K562 (cell line): Measurements from ENCODE around the gene NRXN2. TPM values are rescaled to one million over a fixed set of nuclear protein-coding genes. Genes with fewer than 3 reads are reported as not detected.

Source experiments
- ATAC-seq: fragments of 200-7000 bp; cut with Tn5 transposase; 3 replicates; pipeline ENCODE4 v1.9.1; 2020; ENCODE audit warnings: moderate library complexity
- BruUV-seq: library from RNA; stranded (reverse); fragments of 400-500 nt; replicated peaks from 2 replicates; lab custom pipeline; 2021; lab: Mats Ljungman, UMichigan
- CTCF ChIA-PET: fragments of 300-600 bp; formaldehyde crosslinking; extraction: SDS; loops from one replicate; lab custom pipeline; 2021; ENCODE audit warnings: low intra/inter-chr PET ratio; lab: Yijun Ruan, JAX
- POLR2A ChIA-PET: fragments of 300-600, 350-650 bp; sonication (Branson Sonifier 250); formaldehyde crosslinking; extraction: SDS; loops from one replicate; lab custom pipeline; 2021; ENCODE audit warnings: antibody characterized with exemption, inconsistent platforms; lab: Yijun Ruan, JAX
- DNase-seq, 4 experiments: peaks; one replicate each; pipeline versions ENCODE4 v3.0.0 to v3.0.0-alpha.2; 2011 to 2018; ENCODE audit warnings: low spot score in 3 of 4, mixed read lengths in 3 of 4; ENCODE audit errors: extremely low read depth in 1 of 4
- FAIRE-seq: peaks from 2 replicates; lab custom pipeline; 2011; peaks lifted over from hg19 to GRCh38; lab: Jason Lieb, UNC
- H2AFZ ChIP-seq: 2 replicates; pipeline ENCODE4 v1.6.0; 2011; ENCODE audit warnings: low read depth, low read length, control low read depth, inconsistent platforms
- H3K27ac ChIP-seq: fragments of 200-600 bp; 3 replicates; pipeline ENCODE4 v1.8.0; 2011; ENCODE audit warnings: low read depth, mild to moderate bottlenecking, control low read depth, inconsistent platforms, low read length, moderate library complexity, mixed read lengths; ENCODE audit errors: extremely low read depth
- H3K27me3 ChIP-seq, 2 experiments: fragments of 300-600 bp in 1 of 2; 2 replicates in 1 of 2; 3 replicates in 1 of 2; pipeline versions ENCODE4 v1.6.0 to v1.8.0; 2011; ENCODE audit warnings: inconsistent platforms in 2 of 2, low read length in 2 of 2, mild to moderate bottlenecking in 1 of 2, mixed read lengths in 1 of 2, moderate library complexity in 1 of 2; ENCODE audit not compliant: control insufficient read depth in 2 of 2, insufficient read depth in 2 of 2
- H3K36me3 ChIP-seq: fragments of 300-600 bp; 3 replicates; pipeline ENCODE4 v1.8.0; 2011; ENCODE audit warnings: mild to moderate bottlenecking, low read length, inconsistent platforms; ENCODE audit not compliant: control insufficient read depth, insufficient read depth
- H3K4me1 ChIP-seq, 2 experiments: fragments of 200-600 bp in 1 of 2; replicated peaks in 1 of 2; 2 replicates in 1 of 2; 3 replicates in 1 of 2; pipeline versions ENCODE4 v1.5.1 to v1.8.0; 2011; ENCODE audit warnings: inconsistent platforms in 2 of 2, low read length in 2 of 2, mild to moderate bottlenecking in 1 of 2, mixed read lengths in 1 of 2, moderate library complexity in 1 of 2; ENCODE audit not compliant: control insufficient read depth in 2 of 2, insufficient read depth in 2 of 2
- H3K4me2 ChIP-seq: 2 replicates; pipeline ENCODE4 v1.6.1; 2011; ENCODE audit warnings: low read length, control low read depth, inconsistent platforms, mixed read lengths; ENCODE audit not compliant: insufficient read depth
- H3K4me3 ChIP-seq: fragments of 200-600 bp; sonication (generic), shearing (Covaris generic); 2 replicates; pipeline ENCODE4 v1.5.1; 2016; ENCODE audit warnings: control low read depth, inconsistent platforms
- H3K79me2 ChIP-seq: fragments of 200-600 bp; 3 replicates; pipeline ENCODE4 v1.8.0; 2011; ENCODE audit warnings: low read length, inconsistent platforms; ENCODE audit not compliant: control insufficient read depth, insufficient read depth
- H3K9ac ChIP-seq, 2 experiments: 2 replicates each; pipeline versions ENCODE4 v1.6.0 to v1.6.1; 2011; ENCODE audit warnings: low read depth in 2 of 2, low read length in 2 of 2, control low read depth in 1 of 2, inconsistent platforms in 1 of 2, mild to moderate bottlenecking in 1 of 2, mixed read lengths in 1 of 2; ENCODE audit not compliant: insufficient read depth in 1 of 2
- H3K9me1 ChIP-seq: one replicate; pipeline ENCODE4 v1.6.0; 2011; ENCODE audit warnings: inconsistent platforms, mild to moderate bottlenecking, low read length, moderate library complexity; ENCODE audit not compliant: control insufficient read depth, insufficient read depth
- H3K9me3 ChIP-seq: replicated peaks from 2 replicates; pipeline ENCODE4 v1.5.1; 2011; ENCODE audit warnings: low read depth, low read length, inconsistent platforms; ENCODE audit not compliant: control insufficient read depth, insufficient read depth
- H4K20me1 ChIP-seq: replicated peaks from 2 replicates; pipeline ENCODE4 v1.6.1; 2011; ENCODE audit warnings: low read length, inconsistent platforms, mixed read lengths; ENCODE audit not compliant: control insufficient read depth, insufficient read depth
- ADNP ChIP-seq: fragments of 200-800 bp; sonication (Bioruptor generic); IDR thresholded peaks from 2 replicates; pipeline ENCODE4 v1.6.1; 2016; ENCODE audit warnings: missing genetic modification characterization, missing compliant biosample characterization
- DNMT1 ChIP-seq: fragments of 450-650 bp; IDR thresholded peaks from 2 replicates; pipeline ENCODE4 v1.6.1; 2016; ENCODE audit warnings: antibody characterized with exemption, mild to moderate bottlenecking
- HDAC2 ChIP-seq: fragments of 450-650 bp; IDR thresholded peaks from 2 replicates; pipeline ENCODE4 v1.6.1; 2016; ENCODE audit warnings: mild to moderate bottlenecking
- HOMEZ ChIP-seq: fragments of 250-450 bp; sonication (Bioruptor Pico); IDR thresholded peaks from 2 replicates; pipeline ENCODE4 v1.4.0; 2020; ENCODE audit warnings: mild to moderate bottlenecking, moderate library complexity
- NFIC ChIP-seq: fragments of 450-650 bp; IDR thresholded peaks from 2 replicates; pipeline ENCODE4 v1.6.1; 2017; ENCODE audit warnings: mild to moderate bottlenecking, inconsistent platforms
- NR4A1 ChIP-seq, 2 experiments: fragments of 250-450 bp in 1 of 2; fragments of 450-650 bp in 1 of 2; sonication (Bioruptor Pico) in 1 of 2; IDR thresholded peaks; 2 replicates each; pipeline versions ENCODE4 v1.4.0 to v1.6.1; 2016 to 2020; ENCODE audit warnings: mild to moderate bottlenecking in 2 of 2, missing compliant biosample characterization in 1 of 2, missing genetic modification characterization in 1 of 2, moderate library complexity in 1 of 2
- RFX5 ChIP-seq: IDR thresholded peaks from 2 replicates; pipeline ENCODE4 v1.6.1; 2011; ENCODE audit warnings: low read depth, mild to moderate bottlenecking, improper control_type of control experiment, low read length
- RFX7 ChIP-seq: fragments of 250-450 bp; sonication (Bioruptor Pico); IDR thresholded peaks from 2 replicates; pipeline ENCODE4 v1.5.1; 2021; ENCODE audit warnings: mild to moderate bottlenecking
- ZC3H4 ChIP-seq: sonication (generic); formaldehyde crosslinking; IDR thresholded peaks from 2 replicates; pipeline ENCODE4 v1.9.0; 2021; ENCODE audit warnings: missing genetic modification reagents, borderline replicate concordance
- ZMIZ1 ChIP-seq, 2 experiments: fragments of 150-350 bp in 1 of 2; IDR thresholded peaks; 2 replicates each; pipeline ENCODE4 v1.6.1; 2012 to 2016; ENCODE audit warnings: low read depth in 2 of 2, low read length in 2 of 2, mild to moderate bottlenecking in 1 of 2, moderate library complexity in 1 of 2
- ZNF134 ChIP-seq: fragments of 250-450 bp; sonication (Bioruptor Pico); conservative IDR thresholded peaks from 2 replicates; pipeline ENCODE4 v1.4.0; 2020
- ZNF740 ChIP-seq, 3 experiments: fragments of 200-800 bp in 1 of 3; sonication (Bioruptor generic) in 1 of 3; sonication (generic) in 1 of 3; formaldehyde crosslinking in 1 of 3; IDR thresholded peaks; 2 replicates each; pipeline versions ENCODE4 v1.6.1 to v1.8.0; 2016 to 2022; ENCODE audit warnings: mild to moderate bottlenecking in 2 of 3, missing compliant biosample characterization in 2 of 3, missing genetic modification characterization in 2 of 3, missing genetic modification reagents in 1 of 3
- WGBS: fragments of 100-300 bp; shearing (Covaris generic); methylation state at CpG from one replicate; pipeline ENCODE4 v1.1.6; 2016; ENCODE audit warnings: low coverage, mixed read lengths; ENCODE audit not compliant: insufficient coverage; ENCODE audit errors: missing lambda C conversion rate; 5-methylcytosine and 5-hydroxymethylcytosine counted together
- in situ Hi-C: fragments of 300-500 bp; cut with MboI; formaldehyde crosslinking; loops from 4 replicates; pipeline ENCODE4 v1.15.0; 2018; ENCODE audit warnings: inconsistent platforms, mixed read lengths
- intact Hi-C: fragments of 100-400 bp; cut with micrococcal nuclease; formaldehyde crosslinking; loops from 2 replicates; pipeline ENCODE4 v1.14.2; 2022
- polyA plus RNA-seq, 8 experiments: library from polyadenylated mRNA; depleted of rRNA in 4 of 8; stranded (reverse) in 5 of 8; unstranded in 3 of 8; fragments of >200 nt; fragmentation: Nextera tagmentation in 2 of 8; fragmentation: Illumina TruSeq in 1 of 8; extraction: Ambion mirVana in 2 of 8; extraction: Trizol in 1 of 8; gene quantifications; 2 replicates each; pipeline versions ENCODE4 v1.2.1 to v1.2.3, GENCODE V29; 2011 to 2014; ENCODE audit warnings: inconsistent platforms in 1 of 8, missing spikeins in 1 of 8
- total RNA-seq, 7 experiments: library from RNA; depleted of rRNA in 6 of 7; stranded (reverse); fragments of >200 nt in 6 of 7; fragmentation: Illumina TruSeq in 2 of 7; extraction: Trizol in 2 of 7; gene quantifications; 2 replicates each; pipeline versions ENCODE4 v1.2.1 to v1.2.3, GENCODE V29; 2011 to 2021; ENCODE audit warnings: low replicate concordance in 1 of 7

The NRXN2 gene
- total and polyA plus RNA-seq, 9 of the 15 experiments (the other 6 are each of a cell fraction or from before 2014, with no cell fraction given) = 0.07 to 0.47 (median 0.15) TPM; not detected in 4

GRCh38 chr11:64743591-64744543 is 20.9 kb upstream of the NRXN2 start, which contains the start of gene RASGRP2:
TSS of gene RASGRP2 (minus strand) at chr11:64744142. CDS start at chr11:64742866, 1,276 bp downstream.
- DNase-seq = peak; percentile 73 to 87 (median 80)
- TSS peak; percentile 28 for BruUV-seq
- Histone ChIP-seq H3K79me2 (no peaks in the 10 kb centered on the region), H3K9me1 (no peaks in the 10 kb centered on the region), H3K9me3 (no peaks in the 10 kb centered on the region), H3K27ac (peak within 1 kb of the TSS; percentile 73), H3K9ac (peak within 1 kb of the TSS; percentile 61 to 90; a peak in 3 of 4 replicates), H3K4me3 (peak within 1 kb of the TSS; percentile 54), H3K4me2 (peak within 1 kb of the TSS; percentile 77), H3K4me1 (peaks cover 12 to 71% of the 10 kb centered on the region in 2 experiments; a peak in 3 of 5 replicates), H3K27me3 (no peaks in the 10 kb centered on the region; a peak in 1 of 5 replicates), H4K20me1 (no peaks in the 10 kb centered on the region; the same call in 1 of the 2 replicates), H2AFZ (peak within 1 kb of the TSS; percentile 95), H3K36me3 (no peaks in the 10 kb centered on the region)
- peak; percentile 80 for ATAC-seq
- peak; percentile 72 for FAIRE-seq
- WGBS = 3% methylated on average over 51 of the region's 57 CpGs
- in situ Hi-C loops = no loop called here
- ChIA-PET CTCF (interaction anchor here (0.6 to 1.7 kb wide), 5 partner anchors 23 to 306 kb away, joined by 3 to 13 read pairs (median 3); no protein-coding TSS in a partner anchor), POLR2A (interaction anchor here (0.5 to 1.6 kb wide), 13 partner anchors 10 to 409 kb away, joined by 3 to 6 read pairs (median 4); partner anchors contain the start of genes EHD1, PYGM and SF1)
- intact Hi-C loops = loop anchor here (1.0 to 5.0 kb wide), 4 partner anchors 23 to 87 kb away; partner anchors contain the start of gene SF1
- TF ChIP-seq RFX7 (CRISPR knock-in tag) (no peak), NFIC (no peak; the same call in 1 of the 2 replicates), NR4A1 (CRISPR knock-in tag; IDR thresholded peaks at IDR 0.05) (no peak), NR4A1 (tag; IDR thresholded peaks at IDR 0.05) (no peak), ZNF740 (CRISPR knock-in tag; IDR thresholded peaks at IDR 0.05) (peak; percentile 79), ZNF740 (tag; IDR thresholded peaks at IDR 0.05) (no peak), RFX5 (no peak), ADNP (tag) (peak; percentile 95), ZC3H4 (CRISPR knock-in tag) (no peak), HOMEZ (CRISPR knock-in tag) (no peak), ZMIZ1 (IDR thresholded peaks at IDR 0.05; ENCODE audit: low read depth in 2 of 2, low read length in 2 of 2) (no peak), DNMT1 (no peak), ZNF134 (CRISPR knock-in tag) (no peak), HDAC2 (peak; percentile 84)
